ENCODE data around the gene FASN.

The FASN gene

DNA sequence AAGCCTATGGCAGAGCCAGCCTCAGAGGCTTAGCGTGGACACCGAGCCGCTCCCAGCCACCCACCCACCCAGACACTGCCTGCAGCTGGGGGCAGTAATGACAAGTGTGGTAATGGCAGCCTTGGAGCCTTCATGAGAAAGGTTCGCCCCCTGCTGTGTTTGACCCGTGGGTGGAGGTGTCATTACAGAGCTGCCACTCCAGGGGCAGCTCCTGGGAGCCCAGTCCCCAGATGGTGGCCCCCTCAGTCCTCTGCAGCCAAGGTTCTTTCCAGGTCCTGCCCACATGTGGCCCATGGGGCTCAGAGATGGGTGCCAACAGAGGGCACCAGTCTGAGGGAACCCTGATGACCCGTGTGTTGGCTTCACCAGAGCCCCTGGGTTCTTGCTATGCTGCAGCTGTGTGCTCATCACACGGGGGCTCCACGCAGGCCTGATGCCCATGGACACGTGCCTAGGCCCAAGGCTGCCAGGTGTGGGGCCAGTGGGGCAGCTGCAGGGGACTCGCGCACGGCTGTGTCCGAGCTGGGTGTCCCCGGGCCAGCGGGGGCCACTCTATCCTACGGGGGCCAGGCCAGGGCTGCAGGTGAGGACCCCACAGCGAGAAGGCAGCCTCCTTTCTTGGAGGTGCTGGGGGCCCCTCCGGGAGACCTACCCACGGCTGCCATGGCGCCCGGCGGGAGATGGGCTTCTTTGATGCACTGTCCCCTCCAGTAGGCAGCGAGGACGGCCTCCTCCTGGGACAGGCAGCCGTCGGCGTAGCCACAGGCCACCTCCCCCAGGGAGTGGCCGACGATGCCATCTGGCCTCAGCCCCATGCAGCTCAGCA, 8.1 kb downstream of the FASN start:
- DNase-seq, result no peak

DNA sequence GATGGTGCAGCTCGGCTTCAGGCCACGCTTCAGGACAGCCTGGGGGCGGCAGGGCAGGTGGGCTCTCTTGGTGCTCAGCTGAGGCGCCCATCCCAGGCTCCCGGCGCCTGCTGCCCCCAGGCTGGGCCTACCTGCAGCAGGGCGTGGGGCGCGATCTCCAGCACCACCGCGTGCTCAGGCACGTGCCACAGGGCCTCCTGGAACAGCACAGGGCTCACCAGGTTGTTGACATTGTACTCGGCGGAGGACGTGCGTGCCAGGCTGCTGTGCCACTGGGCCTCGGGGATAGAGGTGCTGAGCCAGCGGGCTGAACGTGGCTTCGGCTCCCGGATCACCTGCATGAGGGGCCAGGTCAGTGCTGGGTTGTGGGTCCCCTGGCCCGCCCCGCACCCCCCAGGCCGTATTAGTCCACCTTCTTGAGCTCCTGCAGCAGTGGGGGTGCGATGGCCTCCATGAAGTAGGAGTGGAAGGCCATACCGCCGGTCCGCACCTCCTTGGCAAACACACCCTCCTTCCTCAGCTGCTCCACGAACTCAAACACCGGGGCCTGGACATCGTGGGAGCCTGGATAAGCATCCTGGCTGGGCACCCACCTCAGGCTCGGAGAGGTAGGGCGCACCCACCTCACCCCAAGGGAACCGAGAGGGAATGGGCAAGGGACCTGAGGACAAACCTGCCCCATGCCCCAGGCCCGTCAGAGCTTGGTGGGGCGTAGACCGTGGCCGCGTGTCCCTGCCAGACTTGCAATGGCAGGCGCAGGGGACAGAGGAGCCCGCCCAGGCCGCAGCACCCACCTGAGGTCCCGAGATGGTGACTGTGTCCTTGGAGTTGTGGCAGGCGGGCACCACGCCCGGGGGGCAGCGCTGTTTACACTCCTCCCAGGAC, 9.0 kb downstream of the FASN start:
- no peak for DNase-seq

DNA sequence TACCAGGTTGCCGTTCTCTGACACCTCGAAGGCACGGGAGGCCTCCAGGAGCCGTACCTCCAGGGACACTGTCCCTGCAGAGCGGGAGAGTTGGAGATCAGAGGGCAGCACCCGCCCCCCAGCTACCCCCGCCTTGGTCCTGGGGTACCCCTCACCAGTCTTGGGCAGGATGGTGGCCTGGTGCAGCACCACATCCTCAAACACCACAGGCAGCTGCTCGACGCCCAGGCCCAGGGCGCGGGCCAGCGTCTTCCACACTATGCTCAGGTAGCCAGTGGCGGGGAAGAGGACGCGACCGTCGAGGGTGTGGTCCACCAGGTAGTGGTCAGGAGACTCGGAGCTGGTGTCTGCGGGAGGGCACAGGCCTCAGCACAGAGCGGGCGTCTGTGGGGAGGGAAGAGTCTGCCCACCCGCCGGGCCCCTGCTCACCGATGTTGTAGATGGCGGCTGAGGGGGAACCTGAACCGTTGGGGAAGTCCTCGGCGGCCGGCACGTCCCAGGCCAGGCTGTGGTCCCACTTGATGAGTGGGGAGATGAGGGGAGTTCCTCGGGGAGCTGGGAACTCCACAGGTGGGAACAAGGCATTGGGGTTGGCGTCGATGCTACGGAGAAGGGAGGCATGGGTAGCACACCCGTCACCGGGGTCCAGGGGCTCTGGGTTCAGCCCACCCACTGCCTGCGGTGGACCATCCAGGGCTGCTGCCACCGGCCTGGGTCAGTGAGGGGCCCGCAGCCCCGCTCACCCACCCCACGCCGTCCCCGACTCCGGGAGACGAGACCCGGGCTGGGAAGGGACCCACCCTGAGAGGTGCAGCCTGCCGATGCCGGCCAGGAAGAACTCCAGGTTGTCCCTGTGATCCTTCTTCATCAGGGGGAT, 9.8 kb downstream of the FASN start:
- DNase-seq, result no peak

GRCh38 chr17:82086941-82087906, 10.8 kb downstream of the FASN start:
- DNase-seq, result no peak

GRCh38 chr17:82085931-82086764, 11.9 kb downstream of the FASN start:
- no peak for DNase-seq

DNA sequence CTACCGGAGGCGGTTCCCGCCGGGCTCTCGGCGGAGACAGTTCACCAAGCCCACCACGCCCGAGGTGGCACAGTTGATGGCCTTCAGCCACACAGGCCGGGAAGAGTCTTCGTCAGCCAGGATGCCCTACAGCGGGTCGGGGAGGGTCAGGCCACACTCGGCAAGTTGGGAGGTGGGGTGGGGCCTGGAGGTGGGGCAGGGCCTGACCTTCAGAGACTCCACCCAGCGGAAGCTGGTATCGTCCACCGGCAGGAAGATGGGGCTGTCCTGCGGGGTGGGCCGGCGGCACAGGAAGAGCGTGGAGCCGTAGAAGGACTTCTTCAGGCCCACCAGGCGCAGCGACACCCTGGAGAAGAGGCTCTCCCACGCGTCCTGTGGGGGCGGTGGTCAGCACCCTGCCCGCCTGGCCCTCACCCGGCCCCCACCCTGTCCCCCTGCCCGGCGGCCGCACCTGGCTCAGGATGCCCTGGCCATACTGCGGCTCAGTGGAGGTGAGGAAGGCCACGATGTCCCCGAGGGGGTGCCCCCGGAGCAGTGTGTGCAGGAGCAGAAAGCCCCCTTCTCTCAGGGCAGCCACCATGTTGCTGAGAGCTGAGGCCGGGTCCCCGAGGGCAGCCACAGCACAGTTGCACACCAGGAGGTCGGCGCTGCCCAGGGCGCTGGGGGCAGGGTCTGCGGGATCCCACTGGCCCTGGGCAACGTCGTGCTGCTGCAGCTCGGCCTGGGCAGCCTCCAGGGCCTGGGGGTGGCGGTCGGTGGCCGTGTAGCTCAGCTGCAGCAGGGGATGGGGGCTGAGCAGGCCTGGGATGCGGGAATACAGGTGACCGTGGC, 12.8 kb downstream of the FASN start:
- no peak for DNase-seq

DNA sequence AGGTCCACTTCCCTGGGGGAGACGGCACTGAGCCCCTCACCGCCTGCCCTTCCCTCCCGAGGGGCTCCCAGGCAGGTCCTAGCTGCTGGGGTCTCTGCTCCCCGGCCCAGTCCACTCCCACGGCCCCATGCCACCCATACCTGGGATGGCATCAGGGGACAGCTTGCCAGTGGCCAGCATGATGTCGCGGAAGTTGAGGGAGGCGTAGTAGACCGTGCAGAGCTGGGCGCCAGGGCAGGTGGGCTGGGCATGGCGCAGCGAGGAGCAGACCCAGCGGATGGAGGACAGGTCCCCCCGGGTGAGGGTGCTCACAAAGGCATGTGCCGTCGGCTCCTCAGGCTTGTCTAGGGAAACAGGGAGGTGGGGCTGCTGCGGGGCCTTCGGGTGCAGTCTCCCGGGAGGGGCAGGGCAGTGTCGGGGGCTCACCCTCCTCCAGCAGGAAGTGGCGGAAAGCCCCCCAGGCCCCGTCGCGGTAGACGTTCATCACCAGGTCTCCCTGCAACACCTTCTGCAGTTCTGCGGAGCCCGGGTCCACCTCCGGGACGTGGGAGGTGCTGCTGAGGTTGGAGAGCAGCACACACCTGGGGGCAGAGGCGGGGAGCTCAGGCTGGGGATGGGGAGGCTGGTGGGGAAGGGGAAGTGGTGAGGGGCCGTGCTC, 13.5 kb downstream of the FASN start:
- no peak for DNase-seq

DNA sequence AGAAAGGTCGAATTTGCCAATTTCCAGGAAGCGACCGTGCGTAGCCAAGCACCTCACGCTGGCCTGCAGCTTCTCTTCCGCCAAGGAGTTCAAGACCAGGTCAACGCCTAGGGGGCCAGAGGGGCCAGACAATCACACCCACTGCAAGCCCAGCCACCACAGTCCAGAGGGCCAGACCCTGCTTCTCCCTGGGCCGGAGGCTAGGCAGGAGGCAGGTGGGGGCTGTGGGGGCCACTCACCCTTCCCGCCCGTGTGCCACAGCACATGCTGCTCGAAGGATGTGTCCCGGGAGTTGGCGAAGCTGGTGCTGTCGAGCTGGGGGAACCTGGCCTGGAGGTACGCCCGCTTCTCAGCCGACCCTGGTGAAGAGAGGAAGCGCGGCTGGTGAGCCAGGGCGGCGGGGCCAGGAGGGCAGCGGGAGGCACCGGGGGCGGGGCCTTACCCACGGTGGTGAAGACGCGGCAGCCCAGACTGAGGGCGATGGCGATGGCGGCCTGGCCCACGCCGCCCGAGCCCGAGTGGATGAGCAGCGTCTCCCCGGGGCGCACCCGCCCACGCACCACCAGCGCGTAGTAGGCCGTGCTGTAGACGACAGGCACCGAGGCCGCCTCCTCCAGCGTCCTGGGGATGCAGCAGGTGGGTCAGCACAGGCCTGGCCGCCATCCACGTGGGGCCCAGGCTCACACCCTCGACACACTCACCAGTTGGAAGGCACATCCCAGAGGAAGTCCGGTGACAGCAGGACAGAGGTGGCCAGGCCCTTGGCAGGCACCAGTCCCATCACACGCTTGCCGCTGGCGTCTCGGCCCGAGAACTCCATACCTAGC, 14.3 kb downstream of the FASN start:
- DNase-seq, result no peak

DNA sequence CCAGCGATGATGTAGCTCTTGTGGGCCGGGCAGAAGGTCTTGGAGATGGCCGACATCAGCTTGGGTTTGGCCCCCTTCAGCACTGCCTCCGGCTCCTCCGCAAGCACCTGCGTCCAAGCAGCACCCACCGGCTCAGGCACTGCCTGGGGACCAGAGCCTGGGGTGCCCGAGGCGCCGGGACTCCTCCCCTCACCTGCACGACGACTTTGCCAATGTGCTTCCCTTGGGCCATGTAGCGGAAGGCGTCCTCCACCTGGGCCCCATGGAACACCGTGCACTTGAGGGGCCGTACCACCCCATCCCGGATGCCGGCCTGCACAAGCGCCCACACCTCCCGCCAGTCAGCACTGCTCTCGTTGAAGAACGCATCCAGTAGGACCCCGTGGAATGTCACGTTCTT, 15.0 kb downstream of the FASN start:
- no peak for DNase-seq

DNA sequence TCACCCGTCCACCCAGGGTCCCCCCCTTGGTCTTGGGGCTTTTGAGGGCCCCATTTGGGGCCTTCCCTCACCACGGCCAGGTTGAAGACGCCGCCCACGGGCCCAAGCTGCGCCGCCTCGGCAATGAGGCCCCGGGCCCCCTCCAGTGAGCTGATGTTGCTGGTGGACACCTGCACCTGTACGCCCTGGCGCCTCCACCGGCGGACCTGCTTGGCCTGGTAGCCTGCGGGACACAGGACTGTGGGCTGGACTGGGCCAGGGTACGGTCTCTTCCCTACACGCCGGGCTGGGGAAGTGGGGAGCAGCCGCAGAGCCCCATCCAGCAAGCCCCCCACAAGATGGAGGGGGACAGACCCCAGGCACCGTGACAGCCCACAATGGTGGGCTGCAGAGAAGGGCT, 15.6 kb downstream of the FASN start:
- DNase-seq, result no peak

DNA sequence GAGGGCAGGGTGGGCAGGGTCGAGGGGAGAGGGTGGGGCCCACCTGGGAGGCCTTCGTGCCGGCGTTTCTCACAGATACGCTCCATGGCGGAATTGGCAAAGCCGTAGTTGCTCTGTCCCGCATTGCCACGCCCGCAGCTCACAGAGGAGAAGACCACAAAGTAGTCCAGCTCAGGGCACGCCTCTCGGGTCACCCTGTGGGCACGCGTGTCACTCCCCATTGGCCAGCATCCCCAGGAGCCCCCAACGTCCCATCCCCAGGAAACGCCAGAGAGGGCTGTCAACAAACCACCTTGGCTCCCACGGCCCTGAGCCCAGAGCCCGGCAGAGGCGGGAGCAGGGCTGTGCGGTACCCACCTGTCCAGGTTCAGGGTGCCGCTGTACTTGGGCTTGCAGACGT, 16.1 kb downstream of the FASN start:
- no peak for DNase-seq

- no peak for DNase-seq
Measured at GRCh38 chr17:82081546-82081945, 16.5 kb downstream of the FASN start.

GRCh38 chr17:82080789-82081464, 17.1 kb downstream of the FASN start:
- no peak for DNase-seq

- DNase-seq, result no peak
Measured at GRCh38 chr17:82080048-82080788, 17.8 kb downstream of the FASN start.

GRCh38 chr17:82079001-82079677, 18.9 kb downstream of the FASN start:
- no peak for DNase-seq

Data from hypothalamus (tissue), 51 donors.